GM19397 (cell line): ENCODE measurements around the gene SMAD6.

Experiments used
- ATAC-seq: cut with Tn5 transposase; IDR thresholded peaks from one replicate; pipeline ENCODE4 v1.9.1; 2021; ENCODE audit warnings: mild to moderate bottlenecking, moderate library complexity; ENCODE audit not compliant: unreplicated experiment

Gene SMAD6

GRCh38 chr15:66702035-66702786 is at the start of gene SMAD6:
SMAD6 (plus strand) TSS chr15:66702236; CDS start chr15:66703259, 1,023 bp downstream.
- ATAC-seq = peak; percentile 13

GRCh38 chr15:66652806-66653205 is 49.2 kb upstream of the SMAD6 start:
- no peak for ATAC-seq

GRCh38 chr15:66653398-66653797 is 48.6 kb upstream of the SMAD6 start:
- ATAC-seq = no peak

- no peak for ATAC-seq
Measured at GRCh38 chr15:66653852-66654251, 48.2 kb upstream of the SMAD6 start.

DNA sequence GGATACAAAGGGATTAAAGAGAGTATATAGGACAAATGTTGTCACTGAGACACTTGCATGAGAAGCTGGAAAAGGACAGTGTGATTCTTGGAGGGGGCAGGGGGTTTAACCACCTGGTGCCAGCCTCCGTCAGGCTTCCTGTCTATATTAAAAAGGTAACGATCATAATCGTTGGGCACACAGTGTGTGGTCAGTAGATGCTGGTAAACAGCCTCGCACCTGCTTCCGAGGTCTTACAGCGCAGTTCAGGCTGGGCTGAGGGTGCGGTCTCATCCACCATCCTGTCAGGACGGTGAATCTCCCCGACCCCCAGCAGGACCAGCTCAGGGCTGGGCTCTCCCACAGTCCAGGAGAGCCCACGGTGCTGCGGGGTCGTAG is 47.7 kb upstream of the SMAD6 start:
- no peak for ATAC-seq

GRCh38 chr15:66654739-66655375 is 47.2 kb upstream of the SMAD6 start:
- ATAC-seq = no peak

GRCh38 chr15:66655511-66655910 is 46.5 kb upstream of the SMAD6 start:
- no peak for ATAC-seq

- no peak for ATAC-seq
Measured at GRCh38 chr15:66655997-66656396, 46.0 kb upstream of the SMAD6 start.

- ATAC-seq = no peak
Measured at GRCh38 chr15:66657185-66658020, 44.6 kb upstream of the SMAD6 start.

DNA sequence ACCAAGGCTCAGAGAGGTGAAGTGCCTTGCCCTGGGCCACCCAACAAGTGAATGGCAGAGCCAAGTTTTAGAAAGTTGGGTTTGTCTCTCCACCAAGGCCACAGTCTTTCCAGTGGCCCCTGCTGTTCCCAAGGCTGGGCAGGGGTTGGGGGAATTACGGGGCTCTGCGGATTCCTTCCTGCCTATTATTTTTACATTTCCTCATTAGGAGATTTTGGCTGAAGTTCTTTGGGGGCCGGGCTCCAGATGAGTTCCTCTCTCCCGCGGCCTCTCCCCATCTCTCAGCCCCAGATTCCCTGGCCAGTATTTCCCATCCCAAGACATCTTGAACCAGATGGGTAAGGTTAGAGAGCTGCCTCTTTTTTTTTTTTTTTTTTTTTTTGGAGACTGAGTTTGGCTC is 44.0 kb upstream of the SMAD6 start:
- ATAC-seq = no peak

DNA sequence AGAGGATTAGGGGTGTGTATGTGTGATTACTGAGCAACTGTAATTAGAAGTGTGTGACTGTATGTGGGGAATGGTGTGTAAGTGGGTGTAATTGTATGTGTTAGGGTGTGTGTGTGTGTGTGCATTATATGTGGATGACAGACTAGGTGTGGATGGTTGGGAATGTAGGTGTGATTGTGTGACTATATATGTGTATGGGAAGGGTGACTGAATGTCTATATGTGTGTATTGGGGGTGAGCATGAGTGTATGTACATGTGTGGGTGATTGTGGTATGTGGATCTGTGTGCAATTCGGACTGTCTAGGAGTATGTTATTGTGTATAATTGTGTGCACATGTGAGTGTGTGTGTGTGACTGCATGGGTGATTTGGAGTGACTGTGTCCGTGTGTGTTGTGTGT is 43.2 kb upstream of the SMAD6 start:
- no peak for ATAC-seq

GRCh38 chr15:66659384-66659783 is 42.7 kb upstream of the SMAD6 start:
- no peak for ATAC-seq

GRCh38 chr15:66661432-66662096 is 40.5 kb upstream of the SMAD6 start:
- ATAC-seq = no peak

DNA sequence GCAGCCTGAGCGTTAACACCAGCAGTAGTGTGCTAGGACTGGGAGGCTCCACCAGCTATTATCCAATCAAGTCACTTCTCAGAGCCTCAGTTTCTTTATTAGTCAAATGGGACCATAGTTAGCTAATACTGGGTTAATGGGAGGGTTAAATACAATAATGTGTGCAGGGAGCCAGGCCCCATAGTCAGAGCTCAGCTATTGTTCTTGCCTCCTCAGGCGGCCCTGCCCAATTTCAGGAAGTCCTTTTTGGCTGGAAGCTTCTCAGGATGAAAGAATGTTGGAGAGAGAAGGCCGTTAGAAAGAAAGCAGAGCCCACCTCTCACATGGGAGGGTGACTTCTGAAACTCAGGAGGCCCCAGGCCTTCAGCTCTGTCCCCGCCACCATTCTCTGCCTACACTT is 39.5 kb upstream of the SMAD6 start:
- ATAC-seq = no peak

DNA sequence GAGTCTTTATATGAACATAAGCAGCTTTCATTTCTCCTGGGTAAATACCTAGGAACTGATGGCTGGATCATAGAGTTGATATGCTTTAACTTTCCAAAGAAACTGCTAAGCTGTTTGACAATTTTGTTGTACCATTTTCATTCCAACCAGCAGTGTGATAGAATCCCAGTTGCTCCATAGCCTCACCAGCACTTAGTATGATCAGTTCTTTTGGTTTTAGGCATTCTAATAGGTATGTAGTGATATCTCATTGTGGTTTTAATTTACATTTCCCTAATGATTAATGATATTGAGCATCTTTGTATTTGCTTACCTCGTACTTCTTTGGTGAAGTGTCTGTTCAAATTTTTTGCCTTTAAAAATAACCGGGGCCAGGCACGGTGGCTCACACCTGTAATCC is 38.4 kb upstream of the SMAD6 start:
- no peak for ATAC-seq

GRCh38 chr15:66670175-66670574 is 31.9 kb upstream of the SMAD6 start:
- ATAC-seq = no peak

DNA sequence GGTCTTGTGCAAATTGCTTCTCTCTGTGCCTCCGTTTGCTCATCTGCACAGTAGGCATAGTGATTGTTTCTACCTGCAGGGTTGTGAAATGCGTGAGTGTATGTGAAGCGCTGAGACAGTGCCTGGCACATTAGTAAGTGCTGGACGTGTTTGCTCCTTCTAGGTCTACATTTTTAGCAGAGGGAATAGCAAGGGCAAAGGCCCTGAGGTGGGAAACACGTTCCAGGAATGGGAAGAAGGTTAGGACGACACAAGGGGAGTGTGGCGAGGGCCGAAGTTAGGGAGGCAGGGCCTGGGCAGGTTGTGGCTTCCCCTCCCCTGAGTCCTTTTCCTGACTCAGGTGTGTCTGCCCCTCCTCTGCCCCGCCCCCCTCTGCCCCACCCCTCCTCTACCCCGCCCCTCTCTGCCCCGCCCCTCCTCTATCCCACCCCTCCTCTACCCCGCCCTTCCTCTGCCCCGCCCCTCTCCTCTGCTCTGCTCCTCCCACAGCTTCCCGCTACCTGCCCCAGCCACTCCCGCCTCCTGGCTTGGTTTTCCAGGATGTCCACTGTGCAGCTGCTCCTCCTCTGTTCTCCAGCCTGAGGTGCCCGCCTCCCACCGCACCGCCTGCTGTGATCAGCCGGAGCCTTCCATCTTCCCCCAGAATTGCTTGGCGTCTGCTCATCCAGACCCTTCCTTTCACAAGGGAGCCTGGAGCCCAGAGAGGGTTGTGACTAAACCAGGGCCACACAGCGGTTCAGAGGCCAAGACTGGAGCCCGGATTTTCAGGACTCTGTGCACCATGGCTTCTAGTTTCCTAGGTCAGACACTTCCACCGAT is 31.1 kb upstream of the SMAD6 start:
- ATAC-seq = no peak

DNA sequence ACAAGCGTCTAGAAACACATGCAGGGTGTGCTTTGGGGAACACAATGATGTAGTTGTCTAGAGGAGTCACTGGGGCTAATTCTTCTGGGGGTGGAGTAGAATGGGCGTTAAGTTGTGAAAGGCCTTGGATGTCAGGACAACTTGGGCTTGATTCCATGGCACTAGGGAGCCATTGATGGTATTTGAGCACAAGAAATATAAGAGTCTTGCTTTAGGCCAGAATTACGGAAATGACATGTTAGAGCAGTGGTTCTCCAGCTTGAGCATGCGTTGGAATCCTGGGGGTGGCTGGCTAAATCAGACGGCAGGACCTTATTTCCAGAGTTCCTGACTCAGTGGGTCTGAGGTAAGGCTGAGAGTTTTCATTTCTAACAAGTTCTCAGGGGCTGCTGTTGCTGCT is 29.2 kb upstream of the SMAD6 start:
- no peak for ATAC-seq

GRCh38 chr15:66673410-66674322 is 28.4 kb upstream of the SMAD6 start:
- ATAC-seq = no peak
